NCI-H2196 treated with DMSO at 0.1 percent for 48 hours (cell line): ENCODE measurements around the gene INTS14.
"Not testable (repeated sequence)": the region's sequence is repeated elsewhere in the genome, so short reads cannot be mapped to it uniquely, and the experiment has no call there.

Experiments used
- DNase-seq: peaks from one replicate; lab custom pipeline; 2025; ENCODE audit not compliant: unreplicated experiment; lab: John Stamatoyannopoulos, UW

Gene INTS14

DNA sequence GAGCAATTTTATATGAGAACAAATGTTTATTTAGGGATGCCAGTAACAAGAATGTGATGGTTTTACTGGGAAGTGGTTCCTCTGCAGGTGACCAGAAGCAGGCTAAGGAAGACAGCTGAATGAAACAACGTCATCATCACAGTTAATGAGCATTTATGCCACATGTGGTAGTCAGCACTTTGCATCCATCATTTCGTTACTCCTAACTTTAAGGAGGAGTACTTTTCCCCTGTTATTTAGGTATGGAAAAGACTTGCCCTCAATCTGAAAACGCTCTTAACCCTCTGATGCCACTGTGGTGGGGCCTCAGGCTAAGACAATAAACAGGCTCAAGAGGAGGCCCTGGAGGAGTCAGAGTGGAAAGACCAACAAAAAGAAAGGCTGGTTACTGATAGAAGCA lies 31.2 kb downstream of the INTS14 start:
- DNase-seq: no peak

DNA sequence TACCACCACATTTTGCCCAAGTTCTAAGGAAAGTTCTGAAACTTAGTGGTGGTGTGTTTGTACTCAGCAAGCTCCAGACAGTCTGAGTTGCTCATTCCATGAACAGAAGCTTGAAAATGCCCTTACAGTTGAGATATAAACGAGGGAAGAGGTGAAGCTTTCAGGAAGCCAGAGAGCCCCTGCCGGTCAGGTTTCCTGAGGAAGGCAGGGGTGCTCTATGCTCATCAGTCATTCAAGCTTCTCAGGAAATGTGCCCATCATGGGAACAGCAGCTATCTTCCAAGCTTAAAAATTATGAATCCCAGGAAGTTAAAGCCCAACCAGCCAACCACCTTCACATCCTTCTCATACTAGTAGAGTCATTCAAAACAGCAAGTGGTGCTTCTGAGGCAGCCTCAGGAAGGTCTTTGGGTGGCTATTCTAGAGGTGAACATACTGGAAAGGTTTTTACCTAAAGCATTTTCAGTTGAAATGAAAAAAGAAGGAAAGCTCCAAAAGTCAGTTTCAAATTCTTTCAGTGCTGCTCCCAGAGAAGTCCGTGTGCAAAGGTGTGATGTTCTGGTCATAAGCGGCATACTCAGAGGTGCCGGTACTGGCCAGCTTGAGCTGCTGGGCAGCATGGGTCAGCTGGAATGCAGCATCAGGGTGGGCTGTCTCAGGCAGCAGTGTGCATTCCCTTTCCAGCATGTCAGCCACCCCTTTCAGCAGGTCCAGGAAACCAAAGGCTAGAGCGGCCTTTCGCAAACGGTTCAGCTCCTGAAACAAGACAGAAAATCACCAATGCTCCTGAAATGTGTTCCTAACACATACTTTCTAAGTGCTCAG lies 31.8 kb downstream of the INTS14 start:
- DNase-seq: no peak

DNA sequence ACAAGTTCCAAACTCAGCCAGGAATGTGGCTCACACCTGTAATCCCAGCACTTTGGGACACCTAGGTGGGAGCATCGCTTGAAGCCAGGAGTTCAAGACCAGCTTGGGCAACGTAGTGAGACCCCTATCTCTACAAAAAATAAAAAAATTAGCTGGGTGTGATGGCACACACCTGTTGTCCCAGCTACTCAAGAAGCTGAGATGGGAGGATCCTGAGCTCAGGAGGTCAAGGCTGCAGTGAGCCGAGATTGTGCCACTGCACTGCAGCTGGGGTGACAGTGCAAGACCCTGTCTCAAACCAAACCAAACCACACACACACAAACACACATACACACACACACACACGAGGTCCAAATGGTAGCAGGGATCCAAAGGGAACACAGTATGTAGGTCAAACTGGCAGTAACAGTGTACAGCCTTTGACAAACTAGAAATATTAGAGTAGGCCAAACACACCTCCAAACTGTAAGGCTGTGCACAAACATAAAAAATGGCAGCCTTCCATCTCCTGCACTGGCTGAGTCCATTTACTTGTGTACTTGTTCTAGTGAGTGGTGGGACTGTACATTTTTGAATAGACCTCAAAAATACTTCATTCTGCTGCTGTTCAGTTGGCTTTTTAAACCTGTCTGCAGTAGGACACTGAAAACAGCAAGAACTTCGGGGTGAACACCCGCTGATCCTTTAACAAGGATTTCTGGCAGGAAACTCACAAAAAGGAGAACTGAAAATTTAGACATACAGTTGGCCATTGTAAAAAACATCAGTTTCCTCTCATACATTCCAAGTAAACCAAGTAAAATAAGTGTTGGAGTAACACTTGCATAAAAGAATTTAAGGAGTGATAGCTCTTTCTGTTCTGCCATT lies 33.6 kb downstream of the INTS14 start:
- no peak for DNase-seq

DNA sequence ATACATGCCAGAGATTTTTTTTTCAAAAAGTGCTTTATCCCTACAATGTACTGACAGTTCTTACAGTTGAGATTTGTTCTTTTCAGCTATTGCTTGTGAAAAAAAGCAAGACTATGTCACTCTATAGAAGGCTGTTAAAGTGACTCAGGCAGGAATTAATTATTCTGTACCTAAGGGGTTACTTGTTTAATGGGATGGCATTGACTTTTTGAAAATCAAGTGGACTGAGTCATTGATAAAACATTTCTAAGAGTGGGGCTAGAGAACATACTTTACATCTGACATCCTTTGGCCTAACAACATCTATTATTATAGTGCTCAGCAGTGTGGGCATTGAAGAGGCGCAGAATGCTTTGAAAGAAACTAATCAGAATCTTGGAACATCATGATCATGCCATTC lies 34.3 kb downstream of the INTS14 start:
- no peak for DNase-seq

DNA sequence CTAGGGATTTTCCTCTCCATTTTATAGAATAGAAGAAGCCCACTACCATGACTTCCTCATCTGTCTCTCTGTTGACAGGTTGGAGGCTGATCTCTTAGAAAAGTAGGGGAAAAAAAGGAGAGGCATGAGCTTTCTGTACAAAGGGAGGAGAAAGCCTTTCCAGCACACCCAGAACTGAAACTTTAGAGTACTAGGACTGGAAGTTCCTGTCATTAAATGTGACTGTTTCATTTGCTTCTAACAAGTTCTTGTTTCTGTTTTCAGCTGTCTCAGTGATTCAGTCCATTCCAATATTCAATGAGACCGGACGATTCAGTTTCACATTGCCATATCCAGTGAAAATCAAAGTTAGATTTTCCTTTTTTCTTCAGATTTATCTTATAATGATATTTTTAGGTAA lies 39.0 kb downstream of the INTS14 start:
- no peak for DNase-seq

DNA sequence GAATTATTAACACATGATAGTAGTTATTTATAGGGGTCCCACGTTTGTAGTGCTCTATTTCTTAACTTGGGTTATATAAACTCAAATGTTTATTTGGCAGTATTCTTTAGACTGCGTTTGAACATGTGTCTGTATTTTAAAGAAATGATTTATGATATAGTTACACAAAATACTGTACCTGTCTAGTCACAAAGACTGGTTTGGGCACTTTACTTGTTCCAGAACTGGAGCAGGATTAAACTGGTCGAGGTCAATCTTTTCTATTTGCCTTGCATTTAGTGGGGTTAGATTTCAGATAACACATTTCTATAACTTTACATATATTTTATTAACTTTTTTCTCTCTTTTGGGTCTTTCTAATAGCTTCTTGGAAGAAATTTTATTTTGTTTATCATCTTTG lies 41.2 kb downstream of the INTS14 start:
- no peak for DNase-seq

DNA sequence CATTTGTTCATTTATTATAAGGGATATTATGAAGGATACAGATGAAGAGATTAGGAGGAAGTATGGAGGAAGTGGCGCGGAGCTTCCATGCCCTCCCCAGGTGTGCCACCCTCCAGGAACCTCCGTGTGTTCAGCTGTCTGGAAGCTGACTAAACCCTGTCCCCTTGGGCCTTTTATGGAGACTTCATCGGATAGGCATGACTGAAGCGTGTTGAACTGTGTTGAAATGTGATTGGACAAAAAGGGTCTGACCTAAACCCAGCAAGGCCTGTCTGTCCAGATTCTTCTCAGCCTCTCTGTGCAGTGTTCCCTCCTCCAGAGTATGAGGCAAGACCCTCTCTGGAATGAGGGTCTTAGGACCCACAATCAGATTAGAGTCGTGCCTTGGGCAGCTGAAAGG lies 49.0 kb downstream of the INTS14 start:
- no peak for DNase-seq

DNA sequence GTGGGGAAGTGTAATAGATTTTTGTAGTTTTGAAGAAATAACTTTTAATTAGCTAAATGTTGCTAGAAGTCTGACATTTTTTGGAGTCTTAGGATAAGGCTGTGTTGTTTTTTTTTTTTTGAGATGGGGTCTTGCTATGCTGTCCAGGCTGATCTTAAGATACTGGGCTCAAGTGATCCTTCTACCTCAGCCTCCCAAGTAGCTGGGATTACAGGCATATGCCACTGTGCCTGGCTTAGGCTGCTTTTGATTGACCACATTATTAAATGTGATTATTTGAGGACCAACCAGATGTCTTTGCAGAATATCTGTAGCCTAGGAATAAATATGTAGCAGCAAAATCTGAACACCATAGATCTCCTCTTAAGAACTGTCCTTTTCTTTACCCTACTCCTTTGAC lies 51.0 kb downstream of the INTS14 start:
- DNase-seq: no peak

DNA sequence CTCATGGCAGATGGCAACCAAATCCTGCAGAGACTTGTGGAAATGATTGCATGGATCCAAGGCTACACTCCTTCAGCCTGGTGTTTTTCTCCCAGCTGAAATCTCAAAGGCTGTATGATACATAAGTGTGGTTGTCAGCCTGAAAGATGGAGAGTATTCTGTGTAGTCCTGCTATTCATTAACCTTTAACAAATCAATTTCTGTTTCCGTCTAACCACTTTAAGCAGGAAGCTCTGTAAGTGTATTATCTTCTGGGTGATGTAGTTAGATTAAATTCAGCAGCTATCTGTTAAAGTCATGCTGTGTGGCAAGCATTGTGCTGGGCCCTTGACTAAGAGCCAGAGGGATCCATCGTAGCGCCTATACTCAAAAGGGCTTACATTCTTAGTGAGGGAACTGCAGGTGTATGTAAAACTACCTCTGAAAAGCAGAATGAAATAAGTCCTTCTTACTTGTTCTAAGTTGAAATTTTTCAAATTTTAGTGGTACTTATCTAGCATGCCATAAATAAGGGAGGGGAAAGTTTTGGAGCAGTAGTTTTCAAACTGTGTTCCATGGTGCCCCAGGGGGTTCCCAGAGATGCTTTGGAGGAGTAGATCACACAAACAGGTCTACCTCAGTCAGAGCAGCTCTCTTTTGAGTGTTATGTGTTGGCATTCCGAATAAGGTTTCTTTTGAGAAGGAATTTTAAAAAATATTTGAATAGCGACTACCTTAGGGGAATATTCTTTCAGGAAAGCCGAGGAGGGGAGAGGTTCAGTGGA lies 51.8 kb downstream of the INTS14 start:
- DNase-seq: no peak

DNA sequence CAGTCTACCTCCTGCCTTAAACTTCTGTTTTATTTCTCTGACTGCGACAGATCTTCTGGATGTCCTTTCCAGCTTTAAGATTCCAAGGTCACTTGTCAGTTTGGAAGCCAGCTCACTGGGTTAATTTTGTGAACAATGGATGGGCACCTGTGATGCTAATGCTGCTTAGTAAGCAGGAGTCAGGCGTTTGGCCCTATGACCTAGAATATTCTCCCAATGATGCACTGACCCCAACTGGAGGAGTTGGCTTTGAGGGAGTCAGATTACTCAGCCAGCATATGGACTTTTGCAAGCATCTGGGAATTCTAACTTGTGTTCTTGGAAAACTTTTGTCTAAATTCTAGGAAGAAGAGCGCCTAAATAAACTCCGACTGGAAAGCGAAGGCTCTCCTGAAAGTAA lies 52.6 kb downstream of the INTS14 start:
- no peak for DNase-seq

DNA sequence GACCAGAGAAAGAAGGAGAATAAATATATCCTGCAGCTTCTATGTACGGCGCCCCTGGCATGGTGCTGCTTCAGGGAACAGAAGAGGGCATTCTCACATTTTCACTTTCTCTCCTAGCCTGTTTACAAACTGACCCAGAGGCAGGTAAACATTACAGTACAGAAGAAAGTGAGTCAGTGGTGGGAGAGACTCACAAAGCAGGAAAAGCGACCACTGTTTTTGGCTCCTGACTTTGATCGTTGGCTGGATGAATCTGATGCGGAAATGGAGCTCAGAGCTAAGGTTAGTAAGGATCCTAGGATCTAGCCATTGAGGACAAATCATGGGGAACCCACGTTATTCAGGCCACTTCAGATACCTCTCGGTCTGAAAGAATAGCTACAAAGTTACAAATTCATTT lies 54.3 kb downstream of the INTS14 start:
- no peak for DNase-seq

DNA sequence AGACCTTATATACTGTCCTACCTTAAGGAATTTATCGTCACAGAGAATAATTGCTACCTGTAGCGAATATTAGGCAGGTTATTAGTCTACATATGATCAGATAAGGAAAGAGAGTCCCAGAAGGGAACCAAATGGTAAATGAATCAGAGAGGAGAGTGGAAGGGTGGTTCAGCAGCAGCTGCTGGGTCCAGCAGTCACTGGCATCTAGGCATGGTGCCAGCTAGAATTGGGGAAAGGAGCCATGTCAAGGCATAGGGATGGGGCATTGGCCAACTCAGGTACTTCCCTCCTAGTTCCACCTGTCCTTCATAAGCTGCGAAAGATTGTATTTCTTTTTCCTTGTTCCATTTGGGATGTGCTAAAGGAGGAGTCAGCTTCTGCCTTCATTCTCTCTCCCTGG lies 57.2 kb downstream of the INTS14 start:
- no peak for DNase-seq

DNA sequence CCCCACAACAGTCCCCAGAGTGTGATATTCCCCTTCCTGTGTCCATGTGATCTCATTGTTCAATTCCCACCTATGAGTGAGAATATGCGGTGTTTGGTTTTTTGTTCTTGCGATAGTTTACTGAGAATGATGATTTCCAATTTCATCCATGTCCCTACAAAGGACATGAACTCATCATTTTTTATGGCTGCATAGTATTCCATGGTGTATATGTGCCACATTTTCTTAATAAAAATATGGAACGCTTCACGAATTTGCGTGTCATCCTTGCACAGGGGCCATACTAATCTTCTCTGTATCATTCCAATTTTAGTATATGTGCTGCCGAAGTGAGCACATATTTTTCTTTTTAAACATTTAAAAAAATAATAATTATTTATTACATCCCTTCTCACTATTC lies 58.1 kb downstream of the INTS14 start:
- DNase-seq: not testable (repeated sequence)

DNA sequence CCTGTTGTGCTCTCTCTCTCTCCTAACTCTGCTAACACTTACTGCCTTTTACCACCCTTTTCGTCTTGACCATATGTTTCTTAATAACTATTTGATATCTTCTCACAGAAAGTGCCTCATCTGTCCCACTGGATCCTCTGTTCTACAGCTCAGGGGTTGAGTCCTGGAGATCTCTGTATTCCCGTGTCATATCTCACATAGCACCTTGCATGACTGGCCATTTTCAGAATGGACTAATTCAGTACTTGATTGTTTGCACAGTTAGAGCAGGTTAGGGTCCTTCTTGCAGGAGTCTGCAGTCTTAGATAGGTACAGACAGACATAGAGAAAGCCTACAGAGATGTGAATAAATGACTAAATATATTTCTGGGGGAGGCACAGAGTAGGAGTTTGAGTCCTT lies 59.7 kb downstream of the INTS14 start:
- no peak for DNase-seq

DNA sequence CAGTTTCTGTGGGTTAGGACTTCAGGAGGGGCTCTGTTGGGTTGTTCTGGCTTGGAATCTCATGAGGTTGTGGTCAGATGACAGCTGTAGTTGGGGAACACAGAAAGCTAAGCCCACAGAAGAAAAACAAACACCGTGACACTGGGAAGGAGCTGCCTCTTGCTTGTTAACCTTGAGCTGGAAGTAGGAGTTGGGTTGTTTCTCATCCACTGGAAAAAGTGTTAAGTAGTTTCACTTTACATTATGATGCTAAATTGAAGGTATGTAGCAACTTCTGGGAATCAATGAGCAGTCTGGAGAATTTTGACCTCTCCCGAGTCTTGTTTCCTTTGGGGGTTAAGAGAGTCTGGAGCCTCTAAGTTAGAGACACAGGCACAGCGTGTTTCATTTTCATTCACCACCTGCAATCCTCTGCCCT lies 60.2 kb downstream of the INTS14 start:
- DNase-seq: no peak

DNA sequence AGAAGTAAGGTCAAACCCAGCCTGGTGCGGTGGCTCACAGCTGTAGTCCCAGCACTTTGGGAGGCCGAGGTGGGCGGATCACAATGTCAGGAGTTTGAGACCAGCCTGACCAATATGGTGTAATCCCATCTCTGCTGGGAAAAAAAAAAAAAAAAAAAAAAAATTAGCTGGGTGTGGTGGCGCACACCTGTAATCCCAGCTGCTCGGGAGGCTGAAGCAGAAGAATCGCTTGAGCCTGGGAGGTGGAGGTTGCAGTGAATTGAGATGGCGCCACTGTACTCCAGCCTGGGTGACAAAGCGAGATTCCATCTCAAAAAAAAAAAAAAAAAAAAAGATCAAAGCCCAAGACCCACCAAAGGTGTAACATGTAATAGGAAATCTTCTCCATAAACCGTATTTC lies 61.6 kb downstream of the INTS14 start:
- not testable (repeated sequence) for DNase-seq

DNA sequence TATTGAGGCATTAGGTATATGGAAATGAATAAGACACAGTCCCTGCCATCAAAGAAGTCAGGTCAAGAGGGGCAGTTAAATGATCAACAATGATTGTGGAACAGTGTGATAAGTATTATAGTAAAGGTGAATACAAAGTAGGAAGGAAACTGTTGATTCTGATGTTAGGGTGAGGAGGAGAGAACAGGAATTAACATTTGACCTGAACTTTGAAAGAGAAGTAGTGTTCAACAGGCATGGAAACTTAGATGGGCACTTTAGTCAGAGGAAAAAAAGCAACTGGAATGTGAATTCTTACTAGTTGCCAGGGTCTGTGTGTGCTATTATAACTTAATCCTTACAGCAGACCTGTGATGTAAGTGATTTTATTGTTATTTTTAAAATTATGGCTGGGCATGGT lies 63.1 kb downstream of the INTS14 start:
- no peak for DNase-seq

DNA sequence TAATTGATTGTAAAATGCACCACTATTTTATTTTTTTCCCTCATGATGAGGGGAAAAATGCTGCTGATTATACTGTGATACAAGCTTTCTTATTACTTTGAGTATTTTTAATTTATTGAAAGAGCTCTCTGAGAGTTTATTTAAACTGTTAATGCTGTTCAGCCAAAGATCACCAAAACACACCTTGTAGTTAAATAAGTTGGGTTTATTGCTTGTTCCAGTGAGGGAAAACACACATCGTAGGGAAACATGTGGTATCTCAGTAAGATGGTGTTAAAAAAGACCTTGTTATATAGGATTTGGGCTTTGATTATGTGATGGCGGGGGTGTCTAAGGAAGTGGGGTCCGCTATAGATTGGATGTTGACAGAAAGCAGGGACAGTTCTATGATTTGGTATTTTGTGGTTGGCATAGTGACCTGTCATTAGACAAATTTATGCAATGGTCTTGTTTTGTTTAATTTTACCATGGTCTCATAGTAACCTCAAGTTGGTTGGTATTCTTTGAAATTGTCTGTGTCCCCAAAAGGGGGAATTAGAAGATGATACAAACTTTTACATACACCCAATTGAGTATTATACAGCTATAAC lies 69.6 kb downstream of the INTS14 start:
- no peak for DNase-seq

DNA sequence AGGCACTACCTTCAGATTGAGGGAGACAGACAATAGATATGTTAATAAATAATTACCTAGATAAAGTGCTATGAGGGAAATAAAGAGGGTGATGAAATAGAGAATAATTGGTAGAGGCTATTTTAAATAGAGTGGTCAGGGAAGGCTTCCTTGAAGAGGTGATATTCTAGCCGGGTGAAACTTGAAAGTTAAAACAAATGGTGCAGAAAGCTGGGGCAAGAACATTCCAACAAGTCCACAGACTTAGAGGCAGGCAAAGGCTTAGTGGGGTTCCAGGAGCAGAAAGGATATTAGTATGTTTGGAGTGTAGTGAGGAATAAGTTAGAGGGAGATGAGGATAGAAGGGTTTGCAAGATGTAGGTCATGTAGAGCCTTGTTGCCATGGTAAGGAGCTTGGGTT lies 70.6 kb downstream of the INTS14 start:
- no peak for DNase-seq

DNA sequence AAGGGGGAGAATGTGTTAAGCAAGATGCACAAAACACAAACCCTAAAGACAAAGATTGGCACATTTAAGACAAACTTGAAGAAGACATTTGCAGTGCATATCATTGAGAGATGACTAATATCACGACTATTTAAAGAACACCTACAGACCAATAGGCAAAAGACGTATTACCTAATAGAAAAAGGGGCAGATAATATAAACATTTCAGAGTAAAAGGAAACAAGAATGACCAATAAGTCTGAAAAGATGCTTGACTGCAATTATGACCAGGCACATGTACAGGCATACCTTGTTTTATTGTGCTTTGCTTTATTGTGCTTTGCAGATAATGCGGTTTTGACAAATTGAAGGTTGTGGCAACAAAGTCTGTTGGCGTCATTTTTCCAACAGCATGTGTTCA lies 75.7 kb downstream of the INTS14 start:
- DNase-seq: no peak

DNA sequence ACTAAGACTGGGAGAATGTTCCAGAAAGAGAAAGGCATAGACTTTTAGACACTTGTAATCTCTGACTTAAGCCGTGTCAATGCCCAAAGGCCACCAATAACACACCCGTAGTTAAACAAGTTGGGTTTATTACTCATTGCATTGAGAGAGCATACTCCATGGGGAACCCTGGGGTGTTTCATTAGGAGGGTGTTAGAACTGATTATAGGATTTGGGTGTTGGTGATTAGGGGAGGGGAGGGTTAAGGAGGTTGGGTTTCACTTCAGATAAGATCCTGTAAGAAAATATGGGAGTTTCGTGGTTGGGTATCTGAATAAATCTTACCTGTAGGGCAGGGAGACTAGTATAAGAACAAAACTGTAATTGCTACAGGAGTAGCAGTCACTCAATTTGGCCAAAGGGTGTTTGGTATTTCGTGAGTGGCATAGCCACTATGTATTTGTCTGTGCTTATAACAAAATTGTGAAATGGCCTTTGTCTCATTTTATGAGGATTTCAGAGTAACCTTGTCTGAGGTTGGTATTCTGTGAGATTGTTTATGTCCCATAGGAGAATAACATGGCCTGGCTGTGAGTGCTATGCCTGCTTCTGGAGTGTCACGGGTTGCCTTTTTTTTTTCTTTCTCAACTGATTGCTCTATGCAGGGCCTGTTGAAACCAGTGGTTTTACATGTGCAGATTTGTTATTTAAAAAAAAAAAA lies 77.7 kb downstream of the INTS14 start:
- DNase-seq: no peak
